ENCODE results near the gene PSMD9. TPM values are rescaled to one million over a fixed set of nuclear protein-coding genes. Genes with fewer than 3 reads are reported as not detected.

PSMD9 gene
- total RNA-seq, 1 donor from 2014 or later, result 38.8 TPM

DNA sequence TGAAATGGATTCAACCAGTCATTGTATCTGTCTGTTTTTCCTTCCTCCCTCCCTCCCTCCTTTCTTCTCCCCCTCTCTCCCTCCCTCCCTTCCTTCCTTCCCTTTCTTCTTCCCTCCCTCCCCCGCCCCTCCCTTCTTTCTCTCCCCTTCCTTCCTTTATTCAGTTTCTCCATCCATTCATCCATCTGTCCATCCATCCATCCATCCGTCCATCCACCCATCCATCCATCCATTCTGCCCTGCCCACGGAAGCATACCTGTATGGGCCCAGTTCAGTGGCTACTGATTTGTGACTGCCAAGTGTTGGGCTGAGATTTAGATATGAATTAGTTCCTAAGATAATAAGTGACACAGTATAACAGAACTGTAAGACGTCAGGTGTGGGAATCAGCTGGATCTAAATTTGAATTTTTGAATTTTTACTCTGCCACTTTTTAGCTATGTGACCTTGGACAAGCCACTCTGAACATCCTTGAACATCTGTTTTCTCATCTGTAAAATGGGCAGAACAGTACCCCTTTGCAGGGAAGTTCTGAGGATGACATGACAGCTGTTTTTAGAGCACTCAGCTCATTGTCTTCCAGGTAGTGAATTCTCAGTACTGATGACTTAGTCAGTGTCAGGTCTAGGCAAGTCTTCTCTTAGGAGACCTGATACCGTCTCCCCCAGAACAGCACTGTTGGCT lies 72.7 kb downstream of the PSMD9 start:
- peaks cover 46% of the 10 kb centered on the region for H3K27me3 Mint-ChIP-seq
- H3K27ac Mint-ChIP-seq, result no peak overlapping the region
- no peaks in the 10 kb centered on the region for H3K9me3 Mint-ChIP-seq (ENCODE audit: low read depth)
- no peak for TF ChIP-seq CTCF (IDR thresholded peaks at IDR 0.05; ENCODE audit: unreplicated experiment)
- no peaks in the 10 kb centered on the region for H3K4me1 Mint-ChIP-seq (ENCODE audit: low read depth)
- no peak overlapping the region for H3K4me3 Mint-ChIP-seq (ENCODE audit: low read depth)
- peaks cover 2% of the 10 kb centered on the region for H3K36me3 Mint-ChIP-seq (ENCODE audit: insufficient read depth)
- no peak for DNase-seq (ENCODE audit: low spot score, unreplicated experiment)

GRCh38 chr12:121963341-121964018 lies 74.9 kb downstream of the PSMD9 start:
- no peak overlapping the region for H3K27ac Mint-ChIP-seq
- no peak for TF ChIP-seq CTCF (IDR thresholded peaks at IDR 0.05; ENCODE audit: unreplicated experiment)
- H3K4me1 Mint-ChIP-seq (ENCODE audit: low read depth), result no peaks in the 10 kb centered on the region
- H3K9me3 Mint-ChIP-seq (ENCODE audit: low read depth), result no peaks in the 10 kb centered on the region
- H3K36me3 Mint-ChIP-seq (ENCODE audit: insufficient read depth), result peaks cover 5% of the 10 kb centered on the region
- H3K27me3 Mint-ChIP-seq, result peaks cover 39% of the 10 kb centered on the region
- H3K4me3 Mint-ChIP-seq (ENCODE audit: low read depth), result no peak overlapping the region
- DNase-seq (ENCODE audit: low spot score, unreplicated experiment), result no peak

- no peak for DNase-seq (ENCODE audit: low spot score, unreplicated experiment)
- Mint-ChIP-seq H3K36me3 (ENCODE audit: insufficient read depth) (peaks cover 5% of the 10 kb centered on the region), H3K9me3 (ENCODE audit: low read depth) (no peaks in the 10 kb centered on the region), H3K4me1 (ENCODE audit: low read depth) (no peaks in the 10 kb centered on the region), H3K27me3 (peaks cover 30% of the 10 kb centered on the region), H3K27ac (no peak overlapping the region), H3K4me3 (ENCODE audit: low read depth) (no peak overlapping the region)
- no peak for TF ChIP-seq CTCF (IDR thresholded peaks at IDR 0.05; ENCODE audit: unreplicated experiment)
Measured at GRCh38 chr12:121964813-121965643, 76.4 kb downstream of the PSMD9 start.

GRCh38 chr12:121966959-121967358 lies 78.4 kb downstream of the PSMD9 start:
- peaks cover 2% of the 10 kb centered on the region for H3K9me3 Mint-ChIP-seq (ENCODE audit: low read depth)
- no peaks in the 10 kb centered on the region for H3K4me1 Mint-ChIP-seq (ENCODE audit: low read depth)
- peaks cover 16% of the 10 kb centered on the region for H3K27me3 Mint-ChIP-seq
- TF ChIP-seq CTCF (IDR thresholded peaks at IDR 0.05; ENCODE audit: unreplicated experiment), result no peak
- H3K4me3 Mint-ChIP-seq (ENCODE audit: low read depth), result no peak overlapping the region
- H3K27ac Mint-ChIP-seq, result no peak overlapping the region
- H3K36me3 Mint-ChIP-seq (ENCODE audit: insufficient read depth), result peaks cover 6% of the 10 kb centered on the region
- no peak for DNase-seq (ENCODE audit: low spot score, unreplicated experiment)

Other genes with a start within 250 kb of the PSMD9 start
- 1.1 and 1.5 TPM in 2 replicates for gene MORN3, start 219.1 kb upstream of the PSMD9 start, total RNA-seq
- 16.1 and 17.2 TPM in 2 replicates for gene TMEM120B, start 176.0 kb upstream of the PSMD9 start, total RNA-seq
- gene RHOF, start 95.1 kb upstream of the PSMD9 start, total RNA-seq, result 36.0 and 37.5 TPM in 2 replicates
- gene SETD1B, start 84.8 kb upstream of the PSMD9 start, total RNA-seq, result 27.2 and 28.6 TPM in 2 replicates
- not detected in 2 replicates for gene HPD, start 29.9 kb upstream of the PSMD9 start, total RNA-seq
- 8.9 and 9.3 TPM in 2 replicates for gene CFAP251, start 29.8 kb downstream of the PSMD9 start, total RNA-seq
- gene BCL7A, start 133.1 kb downstream of the PSMD9 start, total RNA-seq, result 43.7 and 49.3 TPM in 2 replicates
- gene MLXIP, start 190.0 kb downstream of the PSMD9 start, total RNA-seq, result 48.6 and 48.7 TPM in 2 replicates

All from progenitor cell of endocrine pancreas (in vitro differentiated cells).